GM21529 (cell line): Measurements from ENCODE around the gene PPRC1.

Source experiments
- ATAC-seq: cut with Tn5 transposase; IDR thresholded peaks from one replicate; pipeline ENCODE4 v1.9.1; 2021; ENCODE audit not compliant: unreplicated experiment

Gene PPRC1

GRCh38 chr10:102118867-102119266, 14.0 kb upstream of the PPRC1 start:
- no peak for ATAC-seq

GRCh38 chr10:102119417-102120141, 13.3 kb upstream of the PPRC1 start:
- no peak for ATAC-seq

- ATAC-seq = peak; percentile 62
Measured at GRCh38 chr10:102120142-102120990, 12.5 kb upstream of the PPRC1 start, which contains the start of gene LDB1. LDB1 (minus strand) TSS chr10:102120368; CDS start chr10:102120110, 258 bp downstream.

GRCh38 chr10:102120991-102121738, 11.7 kb upstream of the PPRC1 start:
- ATAC-seq = no peak

- no peak for ATAC-seq
Measured at GRCh38 chr10:102121739-102122372, 11.0 kb upstream of the PPRC1 start.

- no peak for ATAC-seq
Measured at GRCh38 chr10:102122450-102122849, 10.4 kb upstream of the PPRC1 start.

- ATAC-seq = no peak
Measured at GRCh38 chr10:102123223-102123622, 9.6 kb upstream of the PPRC1 start.

- ATAC-seq = no peak
Measured at GRCh38 chr10:102131286-102132170, 1.3 kb upstream of the PPRC1 start.

GRCh38 chr10:102132193-102132562, 662 bp upstream of the PPRC1 start:
- ATAC-seq = no peak

- ATAC-seq = no peak
Measured at GRCh38 chr10:102133373-102134195, 744 bp downstream of the PPRC1 start.

- ATAC-seq = no peak
Measured at GRCh38 chr10:102134416-102134815, 1.6 kb downstream of the PPRC1 start.

- no peak for ATAC-seq
Measured at GRCh38 chr10:102135956-102136526, 3.2 kb downstream of the PPRC1 start.

GRCh38 chr10:102139281-102140110, 6.7 kb downstream of the PPRC1 start:
- no peak for ATAC-seq

GRCh38 chr10:102140218-102140617, 7.4 kb downstream of the PPRC1 start:
- no peak for ATAC-seq

GRCh38 chr10:102140913-102141540, 8.2 kb downstream of the PPRC1 start:
- ATAC-seq = no peak

- no peak for ATAC-seq
Measured at GRCh38 chr10:102141583-102142107, 8.8 kb downstream of the PPRC1 start.

GRCh38 chr10:102146971-102147428, 14.2 kb downstream of the PPRC1 start:
- no peak for ATAC-seq
